HG02840 (cell line): ENCODE results near the gene PANK4.

Experiments used
- ATAC-seq: cut with Tn5 transposase; IDR thresholded peaks from one replicate; pipeline ENCODE4 v1.9.1; 2021; ENCODE audit warnings: mild to moderate bottlenecking, moderate library complexity, moderate number of reproducible peaks; ENCODE audit not compliant: unreplicated experiment, low FRiP score

PANK4 gene

GRCh38 chr1:2546515-2547209 lies 20.3 kb upstream of the PANK4 start:
- ATAC-seq, result peak; percentile 29

- peak; percentile 33 for ATAC-seq
Observed at GRCh38 chr1:2545754-2546514, 19.5 kb upstream of the PANK4 start.

GRCh38 chr1:2544875-2545640 lies 18.7 kb upstream of the PANK4 start:
- ATAC-seq, result no peak

- ATAC-seq, result no peak
Observed at GRCh38 chr1:2544093-2544874, 17.9 kb upstream of the PANK4 start.

- no peak for ATAC-seq
Observed at GRCh38 chr1:2543543-2544092, 17.2 kb upstream of the PANK4 start.

GRCh38 chr1:2542246-2542915 lies 16.0 kb upstream of the PANK4 start:
- ATAC-seq, result no peak

- no peak for ATAC-seq
Observed at GRCh38 chr1:2541619-2542245, 15.3 kb upstream of the PANK4 start.

- no peak for ATAC-seq
Observed at GRCh38 chr1:2540816-2541492, 14.6 kb upstream of the PANK4 start.

- ATAC-seq, result no peak
Observed at GRCh38 chr1:2539312-2539907, 13.0 kb upstream of the PANK4 start.

- no peak for ATAC-seq
Observed at GRCh38 chr1:2538872-2539271, 12.5 kb upstream of the PANK4 start.

GRCh38 chr1:2538376-2538775 lies 12.0 kb upstream of the PANK4 start:
- no peak for ATAC-seq

GRCh38 chr1:2537784-2538115 lies 11.4 kb upstream of the PANK4 start:
- ATAC-seq, result no peak

GRCh38 chr1:2535981-2536380 lies 9.6 kb upstream of the PANK4 start:
- ATAC-seq, result no peak

GRCh38 chr1:2535455-2535854 lies 9.1 kb upstream of the PANK4 start:
- ATAC-seq, result no peak

GRCh38 chr1:2534687-2535441 lies 8.5 kb upstream of the PANK4 start:
- ATAC-seq, result no peak

- no peak for ATAC-seq
Observed at GRCh38 chr1:2534315-2534686, 7.9 kb upstream of the PANK4 start.

GRCh38 chr1:2533365-2533764 lies 7.0 kb upstream of the PANK4 start:
- no peak for ATAC-seq
